ENCODE data around the gene CABP7. TPM values are rescaled to one million over a fixed set of nuclear protein-coding genes. Genes with fewer than 3 reads are reported as not detected.

Gene CABP7
- total and polyA plus RNA-seq, 2 of the 13 experiments (the other 11 are each of a cell fraction or from before 2014, with no cell fraction given) = 0.08 TPM; not detected in 1

DNA sequence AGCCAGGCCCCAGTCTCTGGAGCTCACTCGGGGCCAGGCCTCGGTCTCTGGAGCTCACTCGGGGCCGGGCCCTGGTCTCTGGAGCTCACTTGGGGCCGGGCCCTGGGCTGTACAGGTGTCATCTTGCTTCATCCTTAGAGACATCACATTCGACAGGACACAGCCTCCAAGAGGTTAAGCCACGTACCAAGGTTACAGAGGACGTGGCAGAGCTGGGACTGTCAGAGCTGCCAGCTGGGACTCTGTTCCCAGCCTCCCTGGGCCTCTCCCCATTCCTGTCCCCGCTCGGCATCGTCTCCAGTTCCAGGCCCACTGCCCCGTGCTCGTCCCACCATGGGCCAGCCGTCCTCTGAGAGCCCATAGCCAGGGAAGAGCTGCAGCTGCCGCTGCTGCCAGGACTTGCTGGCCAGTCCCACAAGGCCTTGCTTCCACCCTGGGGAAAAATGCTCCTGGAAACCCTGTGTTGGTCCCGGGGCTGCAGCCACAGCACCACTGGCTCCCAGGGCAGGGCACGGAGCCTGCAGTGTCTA, 19.6 kb downstream of the CABP7 start:
- no peak overlapping the region for H3K4me2 ChIP-seq (ENCODE audit: low read depth, low read length)
- no peak overlapping the region for H2AFZ ChIP-seq (ENCODE audit: low read length)
- H3K79me2 ChIP-seq (ENCODE audit: insufficient read depth, low read length) = no peaks in the 10 kb centered on the region
- CTCF ChIA-PET (ENCODE audit: low intra/inter-chr PET ratio, low total read pairs) = no interaction called here
- POLR2A ChIA-PET = no interaction called here
- H3K36me3 ChIP-seq (replicated peaks in 1 of 2; ENCODE audit: control insufficient read depth in 1 of 2, insufficient read depth in 2 of 2, low read length in 2 of 2) = peaks cover 3 to 7% of the 10 kb centered on the region in 2 experiments; a peak in 3 of 5 replicates
- no peaks in the 10 kb centered on the region for H3K9me3 ChIP-seq (ENCODE audit: low read length)
- no peak overlapping the region for H3K27ac ChIP-seq (ENCODE audit: extremely low read length, insufficient read depth, low read length)
- H3K4me3 ChIP-seq (replicated peaks in 1 of 3; ENCODE audit: insufficient read depth in 1 of 3, low read depth in 2 of 3, low read length in 3 of 3) = no peak overlapping the region
- ATAC-seq (no peak), FAIRE-seq (no peak), DNase-seq (ENCODE audit: low spot score) (no peak)
- H4K20me1 ChIP-seq (ENCODE audit: insufficient read depth, low read length) = no peaks in the 10 kb centered on the region
- intact Hi-C loops (cut with micrococcal nuclease; ENCODE audit: unreplicated experiment) = no loop called here
- TF ChIP-seq HMG20A (CRISPR knock-in tag; IDR thresholded peaks at IDR 0.05; ENCODE audit: borderline replicate concordance) (no peak), AKAP8 (CRISPR knock-in tag; IDR thresholded peaks at IDR 0.05) (no peak), PCBP1 (IDR thresholded peaks at IDR 0.05; ENCODE audit: borderline replicate concordance, low read depth, low read length) (no peak), GATAD1 (CRISPR knock-in tag; IDR thresholded peaks at IDR 0.05) (no peak), NCOR1 (IDR thresholded peaks at IDR 0.05; ENCODE audit: borderline replicate concordance, low read length) (no peak), TBP (CRISPR knock-in tag; IDR thresholded peaks at IDR 0.05) (no peak), ZIK1 (CRISPR knock-in tag; IDR thresholded peaks at IDR 0.05; ENCODE audit: borderline replicate concordance, low read depth) (no peak), LCORL (IDR thresholded peaks at IDR 0.05) (no peak), LCORL (CRISPR knock-in tag; IDR thresholded peaks at IDR 0.05) (no peak), ZNF660 (CRISPR knock-in tag; IDR thresholded peaks at IDR 0.05; ENCODE audit: borderline replicate concordance, low read depth) (no peak), ELF3 (CRISPR knock-in tag; IDR thresholded peaks at IDR 0.05) (no peak), THYN1 (CRISPR knock-in tag; IDR thresholded peaks at IDR 0.05; ENCODE audit: borderline replicate concordance, low read depth) (no peak), NFATC3 (CRISPR knock-in tag; IDR thresholded peaks at IDR 0.05) (no peak), SIX1 (CRISPR knock-in tag; IDR thresholded peaks at IDR 0.05; ENCODE audit: borderline replicate concordance) (no peak), ZNF773 (CRISPR knock-in tag; IDR thresholded peaks at IDR 0.05; ENCODE audit: borderline replicate concordance) (no peak), ZNF777 (CRISPR knock-in tag; IDR thresholded peaks at IDR 0.05) (no peak), POGZ (CRISPR knock-in tag; IDR thresholded peaks at IDR 0.05) (no peak)
- TF ChIP-seq, protein P1, sequence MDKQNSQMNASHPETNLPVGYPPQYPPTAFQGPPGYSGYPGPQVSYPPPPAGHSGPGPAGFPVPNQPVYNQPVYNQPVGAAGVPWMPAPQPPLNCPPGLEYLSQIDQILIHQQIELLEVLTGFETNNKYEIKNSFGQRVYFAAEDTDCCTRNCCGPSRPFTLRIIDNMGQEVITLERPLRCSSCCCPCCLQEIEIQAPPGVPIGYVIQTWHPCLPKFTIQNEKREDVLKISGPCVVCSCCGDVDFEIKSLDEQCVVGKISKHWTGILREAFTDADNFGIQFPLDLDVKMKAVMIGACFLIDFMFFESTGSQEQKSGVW (CRISPR knock-in tag; IDR thresholded peaks at IDR 0.05; ENCODE audit: borderline replicate concordance) = no peak
- TF ChIP-seq, protein P2, sequence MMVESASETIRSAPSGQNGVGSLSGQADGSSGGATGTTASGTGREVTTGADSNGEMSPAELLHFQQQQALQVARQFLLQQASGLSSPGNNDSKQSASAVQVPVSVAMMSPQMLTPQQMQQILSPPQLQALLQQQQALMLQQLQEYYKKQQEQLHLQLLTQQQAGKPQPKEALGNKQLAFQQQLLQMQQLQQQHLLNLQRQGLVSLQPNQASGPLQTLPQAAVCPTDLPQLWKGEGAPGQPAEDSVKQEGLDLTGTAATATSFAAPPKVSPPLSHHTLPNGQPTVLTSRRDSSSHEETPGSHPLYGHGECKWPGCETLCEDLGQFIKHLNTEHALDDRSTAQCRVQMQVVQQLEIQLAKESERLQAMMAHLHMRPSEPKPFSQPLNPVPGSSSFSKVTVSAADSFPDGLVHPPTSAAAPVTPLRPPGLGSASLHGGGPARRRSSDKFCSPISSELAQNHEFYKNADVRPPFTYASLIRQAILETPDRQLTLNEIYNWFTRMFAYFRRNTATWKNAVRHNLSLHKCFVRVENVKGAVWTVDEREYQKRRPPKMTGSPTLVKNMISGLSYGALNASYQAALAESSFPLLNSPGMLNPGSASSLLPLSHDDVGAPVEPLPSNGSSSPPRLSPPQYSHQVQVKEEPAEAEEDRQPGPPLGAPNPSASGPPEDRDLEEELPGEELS (CRISPR knock-in tag; IDR thresholded peaks at IDR 0.05) = no peak
- 100% methylated on average over 6 of the region's 17 CpGs for WGBS (ENCODE audit: low lambda C conversion rate)
- H3K9ac ChIP-seq (ENCODE audit: insufficient read depth, low read depth, low read length) = no peak overlapping the region
- H3K4me1 ChIP-seq (ENCODE audit: insufficient read depth, low read length) = no peaks in the 10 kb centered on the region
- in situ Hi-C loops (cut with HindIII; ENCODE audit: extremely low pct_ligation_motif_present, low pct_unique_long_range_greater_than_20kb) = no loop called here
- no peaks in the 10 kb centered on the region for H3K27me3 ChIP-seq (ENCODE audit: control insufficient read depth in 1 of 2, insufficient read depth in 2 of 2, low read length in 2 of 2)
- no TSS peak for BruUV-seq (replicated peaks)
